Subcutaneous adipose tissue (tissue), 4 donors: Measurements from ENCODE around the gene SELENOV. TPM values are rescaled to one million over a fixed set of nuclear protein-coding genes. Genes with fewer than 3 reads are reported as not detected.

Experiments used
- CTCF ChIP-seq: fragments of 450-650 bp; IDR thresholded peaks from one replicate; pipeline ENCODE4 v1.5.1; 2016; ENCODE audit warnings: low read depth, mild to moderate bottlenecking, control low read depth, antibody characterized with exemption, moderate library complexity
- total RNA-seq, 4 donors: library from RNA; depleted of rRNA; stranded (reverse); fragments of >200 nt; gene quantifications; one replicate each; pipeline ENCODE4 v1.1.0, GENCODE V29; 2016

SELENOV gene
- total RNA-seq, 4 donors from 2014 or later = not detected

- TF ChIP-seq CTCF = no peak
These were observed 24.8 kb downstream of the SELENOV start, which contains the start of gene EID2 for GRCh38 chr19:39539518-39540332. Gene EID2, minus strand, starts transcription at chr19:39540161. Its CDS starts 82 bp downstream, at chr19:39540079.

GRCh38 chr19:39540333-39540673 lies 25.4 kb downstream of the SELENOV start:
- TF ChIP-seq CTCF = no peak

GRCh38 chr19:39542206-39542605 lies 27.3 kb downstream of the SELENOV start:
- no peak for TF ChIP-seq CTCF

- TF ChIP-seq CTCF = no peak
These were observed 28.5 kb downstream of the SELENOV start for GRCh38 chr19:39543477-39543857.

GRCh38 chr19:39544226-39544903 lies 29.4 kb downstream of the SELENOV start:
- no peak for TF ChIP-seq CTCF

- no peak for TF ChIP-seq CTCF
These were observed 30.0 kb downstream of the SELENOV start for GRCh38 chr19:39544911-39545310.

GRCh38 chr19:39546599-39546998 lies 31.7 kb downstream of the SELENOV start:
- no peak for TF ChIP-seq CTCF
